ENCODE measurements around the gene SPINK5.

Gene SPINK5

DNA sequence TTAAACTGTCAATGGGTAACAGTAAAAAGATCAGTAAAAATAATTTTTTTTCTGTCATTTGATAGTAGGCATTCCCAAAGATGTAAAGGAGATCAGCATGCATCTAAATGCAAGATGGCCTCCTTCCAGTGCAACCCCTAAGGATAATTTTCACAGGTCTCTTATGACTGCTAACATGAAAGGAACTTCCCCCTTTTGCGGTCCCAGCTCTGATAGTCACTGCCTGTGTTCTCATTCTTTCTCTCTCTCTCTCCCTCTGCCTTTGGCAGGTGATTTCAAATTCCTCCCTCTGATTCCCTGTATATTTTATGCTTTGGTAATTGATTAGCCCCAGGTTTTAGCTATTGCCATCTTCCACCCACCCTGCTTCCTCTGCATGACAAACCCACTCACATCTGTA is 113.4 kb downstream of the SPINK5 start:
- DNase-seq (ENCODE audit: low read depth): no peak

DNA sequence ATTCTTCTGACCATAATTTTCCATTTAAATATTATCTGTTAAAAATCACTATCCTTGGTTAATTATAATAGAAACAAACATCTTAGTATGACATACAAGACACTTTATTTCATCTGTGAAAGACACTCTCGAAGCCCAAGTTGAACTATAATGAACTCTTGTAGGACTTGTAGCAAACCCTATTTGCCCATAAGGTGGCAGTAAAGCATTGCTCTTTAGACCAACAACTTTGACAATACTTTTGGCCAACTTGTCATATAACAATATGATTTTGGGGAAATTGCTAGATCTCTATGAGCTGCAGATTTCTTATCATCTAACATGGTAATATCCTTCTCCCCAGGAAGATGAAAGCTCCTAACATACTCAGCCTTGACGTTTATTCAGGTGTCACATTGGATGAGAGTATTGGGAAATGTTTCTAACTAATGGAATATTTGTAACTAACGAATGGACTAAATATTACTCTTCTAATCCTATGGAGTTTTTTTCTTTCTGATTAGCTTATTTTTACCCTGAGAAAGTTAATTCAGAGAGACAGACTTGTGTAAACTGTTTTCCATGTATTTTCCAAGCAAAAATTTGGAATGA is 115.5 kb downstream of the SPINK5 start:
- no peak for DNase-seq (ENCODE audit: low read depth)

DNA sequence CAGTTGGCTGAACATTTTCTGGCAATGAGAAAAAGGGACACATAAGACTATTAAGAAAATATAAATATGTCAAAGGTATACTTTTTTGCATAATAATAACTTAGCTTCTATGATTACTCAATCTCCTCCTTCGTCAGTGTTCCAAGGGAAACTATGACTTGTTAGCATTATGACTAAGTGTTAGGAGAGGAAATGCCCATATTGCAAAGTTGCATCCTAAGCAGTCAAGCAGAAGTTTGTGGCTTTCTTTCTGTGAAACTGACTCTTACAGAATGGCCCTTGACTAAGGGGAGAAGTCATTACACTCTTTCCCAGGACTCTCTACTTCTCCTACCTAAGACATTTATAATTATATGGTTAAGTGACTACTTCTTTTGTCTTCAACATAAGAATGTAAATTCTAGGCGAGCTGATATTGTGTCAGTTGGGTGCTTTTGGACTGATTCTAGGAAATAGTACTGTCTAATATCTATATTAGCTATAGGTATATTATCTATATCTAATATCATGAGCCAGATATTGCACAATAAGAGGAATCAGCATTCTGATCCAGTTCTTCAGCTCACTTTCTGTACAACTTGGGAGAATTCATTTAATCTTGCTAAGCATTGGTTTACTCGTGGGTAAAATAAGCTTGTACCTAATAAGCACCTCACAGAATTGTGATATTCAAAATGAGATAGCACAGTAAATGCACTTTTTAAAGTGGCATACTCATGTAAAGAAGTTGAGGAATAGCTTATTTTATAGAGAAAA is 122.6 kb downstream of the SPINK5 start:
- no peak for DNase-seq (ENCODE audit: low read depth)
